ENCODE data around the gene PTPRM. TPM values are rescaled to one million over a fixed set of nuclear protein-coding genes. Genes with fewer than 3 reads are reported as not detected.
A peak's percentile ranks its signal among the peaks of the same experiment; 100 is the strongest.

The PTPRM gene
- total and polyA plus RNA-seq, 2 donors: 37.3 to 55.6 TPM

DNA sequence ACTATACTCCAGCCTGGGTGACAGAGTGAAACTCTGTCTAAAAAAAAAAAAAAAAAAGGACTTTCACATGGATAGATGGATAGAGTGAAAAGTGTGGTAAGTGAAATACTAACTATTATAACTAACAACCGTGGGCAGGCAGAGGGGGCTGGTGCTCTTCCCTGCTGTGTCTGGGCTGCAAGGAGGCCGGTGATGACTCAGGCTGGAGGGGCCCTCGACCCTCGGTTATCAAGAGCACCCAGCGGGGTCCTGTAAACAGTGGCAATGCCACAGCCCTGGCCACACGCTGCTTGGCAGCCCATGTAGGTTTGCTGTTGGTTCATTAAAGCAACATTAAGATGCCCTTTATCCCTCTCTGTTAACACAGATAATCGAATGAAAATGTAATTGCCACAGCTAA, 857.4 kb downstream of the PTPRM start:
- Histone ChIP-seq H3K4me3 (ENCODE audit: low read length in 2 of 2) (no peak overlapping the region), H3K9me3 (ENCODE audit: control insufficient read depth in 2 of 2, insufficient read depth in 1 of 2, low read length in 1 of 2) (no peaks in the 10 kb centered on the region), H3K4me1 (ENCODE audit: control insufficient read depth in 2 of 2, insufficient read depth in 2 of 2, low read length in 2 of 2) (no peaks in the 10 kb centered on the region), H3K36me3 (ENCODE audit: control insufficient read depth in 2 of 2, insufficient read depth in 2 of 2, low read length in 1 of 2) (no peaks in the 10 kb centered on the region), H3K27me3 (ENCODE audit: control insufficient read depth in 2 of 2, insufficient read depth in 1 of 2, low read length in 1 of 2) (no peaks in the 10 kb centered on the region), H3K27ac (ENCODE audit: low read depth in 1 of 2, low read length in 1 of 2) (no peak overlapping the region)
- WGBS: 95% methylated on average over 7 of the region's 7 CpGs
- DNase-seq (ENCODE audit: low read depth in 6 of 9, low spot score in 9 of 9): no peak

GRCh38 chr18:8424917-8425725, 858.0 kb downstream of the PTPRM start:
- H3K27ac ChIP-seq (ENCODE audit: low read depth in 1 of 2, low read length in 1 of 2): no peak overlapping the region
- no peaks in the 10 kb centered on the region for H3K27me3 ChIP-seq (ENCODE audit: control insufficient read depth in 2 of 2, insufficient read depth in 1 of 2, low read length in 1 of 2)
- no peaks in the 10 kb centered on the region for H3K36me3 ChIP-seq (ENCODE audit: control insufficient read depth in 2 of 2, insufficient read depth in 2 of 2, low read length in 1 of 2)
- no peaks in the 10 kb centered on the region for H3K4me1 ChIP-seq (ENCODE audit: control insufficient read depth in 2 of 2, insufficient read depth in 2 of 2, low read length in 2 of 2)
- no peak for DNase-seq (ENCODE audit: low read depth in 6 of 9, low spot score in 9 of 9)
- no peak overlapping the region for H3K4me3 ChIP-seq (ENCODE audit: low read length in 2 of 2)
- no peaks in the 10 kb centered on the region for H3K9me3 ChIP-seq (ENCODE audit: control insufficient read depth in 2 of 2, insufficient read depth in 1 of 2, low read length in 1 of 2)
- 83% methylated on average over 13 of the region's 13 CpGs for WGBS

DNA sequence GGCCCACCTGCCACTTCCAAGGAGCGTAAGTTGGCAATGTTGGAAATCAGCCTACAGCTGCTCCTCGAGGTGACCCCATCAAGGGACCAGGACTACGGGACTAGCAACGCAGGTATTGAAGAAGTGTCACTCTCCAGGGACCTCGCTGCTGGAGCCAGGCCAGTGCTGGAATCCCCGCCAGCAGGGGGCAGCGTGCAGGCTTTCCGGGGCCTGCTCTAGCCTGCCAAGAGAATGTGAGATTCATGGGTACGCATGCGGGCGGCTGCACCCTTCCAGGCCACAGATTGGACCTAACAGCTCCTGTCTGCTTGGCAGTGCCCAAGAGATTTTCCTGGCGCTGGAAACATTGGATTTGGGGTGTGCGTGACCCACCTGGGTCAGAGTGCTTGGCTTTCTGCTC, 859.3 kb downstream of the PTPRM start:
- H3K36me3 ChIP-seq (ENCODE audit: control insufficient read depth in 2 of 2, insufficient read depth in 2 of 2, low read length in 1 of 2): no peaks in the 10 kb centered on the region
- WGBS: 90% methylated on average over 13 of the region's 13 CpGs
- H3K9me3 ChIP-seq (ENCODE audit: control insufficient read depth in 2 of 2, insufficient read depth in 1 of 2, low read length in 1 of 2): no peaks in the 10 kb centered on the region
- peak in 2 of 9 donors; percentile 13 to 14 for DNase-seq (ENCODE audit: low read depth in 6 of 9, low spot score in 9 of 9)
- H3K4me1 ChIP-seq (ENCODE audit: control insufficient read depth in 2 of 2, insufficient read depth in 2 of 2, low read length in 2 of 2): no peaks in the 10 kb centered on the region
- no peaks in the 10 kb centered on the region for H3K27me3 ChIP-seq (ENCODE audit: control insufficient read depth in 2 of 2, insufficient read depth in 1 of 2, low read length in 1 of 2)
- H3K4me3 ChIP-seq (ENCODE audit: low read length in 2 of 2): no peak overlapping the region
- no peak overlapping the region for H3K27ac ChIP-seq (ENCODE audit: low read depth in 1 of 2, low read length in 1 of 2)

GRCh38 chr18:8427339-8427738, 860.2 kb downstream of the PTPRM start:
- Histone ChIP-seq H3K27me3 (ENCODE audit: control insufficient read depth in 2 of 2, insufficient read depth in 1 of 2, low read length in 1 of 2) (no peaks in the 10 kb centered on the region), H3K4me3 (ENCODE audit: low read length in 2 of 2) (no peak overlapping the region), H3K27ac (ENCODE audit: low read depth in 1 of 2, low read length in 1 of 2) (no peak overlapping the region), H3K36me3 (ENCODE audit: control insufficient read depth in 2 of 2, insufficient read depth in 2 of 2, low read length in 1 of 2) (no peaks in the 10 kb centered on the region), H3K4me1 (ENCODE audit: control insufficient read depth in 2 of 2, insufficient read depth in 2 of 2, low read length in 2 of 2) (no peaks in the 10 kb centered on the region), H3K9me3 (ENCODE audit: control insufficient read depth in 2 of 2, insufficient read depth in 1 of 2, low read length in 1 of 2) (no peaks in the 10 kb centered on the region)
- WGBS: 93% methylated on average over 1 of the region's 1 CpG
- no peak for DNase-seq (ENCODE audit: low read depth in 6 of 9, low spot score in 9 of 9)

- H3K4me1 ChIP-seq (ENCODE audit: control insufficient read depth in 2 of 2, insufficient read depth in 2 of 2, low read length in 2 of 2): no peaks in the 10 kb centered on the region
- H3K36me3 ChIP-seq (ENCODE audit: control insufficient read depth in 2 of 2, insufficient read depth in 2 of 2, low read length in 1 of 2): no peaks in the 10 kb centered on the region
- WGBS: 94% methylated on average over 6 of the region's 6 CpGs
- no peak for DNase-seq (ENCODE audit: low read depth in 6 of 9, low spot score in 9 of 9)
- no peaks in the 10 kb centered on the region for H3K27me3 ChIP-seq (ENCODE audit: control insufficient read depth in 2 of 2, insufficient read depth in 1 of 2, low read length in 1 of 2)
- H3K4me3 ChIP-seq (ENCODE audit: low read length in 2 of 2): no peak overlapping the region
- H3K9me3 ChIP-seq (ENCODE audit: control insufficient read depth in 2 of 2, insufficient read depth in 1 of 2, low read length in 1 of 2): no peaks in the 10 kb centered on the region
- H3K27ac ChIP-seq (ENCODE audit: low read depth in 1 of 2, low read length in 1 of 2): no peak overlapping the region
Measured at GRCh38 chr18:8428951-8429350, 861.8 kb downstream of the PTPRM start.

DNA sequence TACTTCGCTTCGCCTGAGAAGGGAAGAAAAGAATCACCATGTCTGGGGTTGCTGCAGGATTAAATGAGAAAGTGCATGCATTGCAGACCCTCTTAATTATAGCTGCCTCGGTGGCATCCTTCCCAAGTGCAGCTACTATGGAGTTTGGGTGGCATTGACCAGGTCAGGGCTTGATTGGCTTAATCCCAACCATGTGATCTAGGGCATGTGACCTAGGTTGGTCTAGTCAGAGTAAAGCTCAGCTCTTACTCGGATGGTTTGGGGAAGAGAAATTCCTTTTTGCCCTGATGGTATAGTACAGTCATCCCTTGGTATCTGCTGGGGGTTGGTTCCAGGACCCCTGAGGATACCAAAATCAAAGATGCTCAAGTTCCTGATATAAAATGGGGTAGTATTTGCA, 863.9 kb downstream of the PTPRM start:
- Histone ChIP-seq H3K27me3 (ENCODE audit: control insufficient read depth in 2 of 2, insufficient read depth in 1 of 2, low read length in 1 of 2) (no peaks in the 10 kb centered on the region), H3K4me1 (ENCODE audit: control insufficient read depth in 2 of 2, insufficient read depth in 2 of 2, low read length in 2 of 2) (no peaks in the 10 kb centered on the region), H3K36me3 (ENCODE audit: control insufficient read depth in 2 of 2, insufficient read depth in 2 of 2, low read length in 1 of 2) (no peaks in the 10 kb centered on the region), H3K9me3 (ENCODE audit: control insufficient read depth in 2 of 2, insufficient read depth in 1 of 2, low read length in 1 of 2) (no peaks in the 10 kb centered on the region), H3K4me3 (ENCODE audit: low read length in 2 of 2) (no peak overlapping the region), H3K27ac (ENCODE audit: low read depth in 1 of 2, low read length in 1 of 2) (no peak overlapping the region)
- WGBS: 83% methylated on average over 4 of the region's 4 CpGs
- no peak for DNase-seq (ENCODE audit: low read depth in 6 of 9, low spot score in 9 of 9)

DNA sequence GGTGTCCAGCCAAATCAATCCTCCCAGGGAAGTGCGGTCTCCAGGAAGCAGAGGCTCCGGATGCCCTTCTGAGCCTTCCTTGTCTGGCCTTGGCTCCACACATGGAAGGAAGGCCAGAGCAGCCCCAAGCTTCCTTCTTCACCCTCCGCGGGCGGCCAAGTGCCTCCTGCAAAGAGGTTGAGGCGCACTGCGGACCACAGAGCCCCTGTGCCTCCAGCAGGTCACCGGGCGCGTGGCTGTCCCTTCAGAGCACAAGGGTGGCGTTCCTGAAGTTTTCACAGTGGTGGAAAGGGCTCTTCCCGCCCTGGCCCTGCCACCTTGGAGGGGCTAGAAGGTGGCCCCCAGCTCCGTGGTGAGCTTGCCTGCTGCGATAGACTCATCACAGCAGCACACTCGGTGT, 866.2 kb downstream of the PTPRM start:
- H3K9me3 ChIP-seq (ENCODE audit: control insufficient read depth in 2 of 2, insufficient read depth in 1 of 2, low read length in 1 of 2): no peaks in the 10 kb centered on the region
- H3K4me3 ChIP-seq (ENCODE audit: low read length in 2 of 2): no peak overlapping the region
- no peak overlapping the region for H3K27ac ChIP-seq (ENCODE audit: low read depth in 1 of 2, low read length in 1 of 2)
- DNase-seq (ENCODE audit: low read depth in 6 of 9, low spot score in 9 of 9): no peak
- 96% methylated on average over 15 of the region's 15 CpGs for WGBS
- H3K4me1 ChIP-seq (ENCODE audit: control insufficient read depth in 2 of 2, insufficient read depth in 2 of 2, low read length in 2 of 2): no peaks in the 10 kb centered on the region
- no peaks in the 10 kb centered on the region for H3K36me3 ChIP-seq (ENCODE audit: control insufficient read depth in 2 of 2, insufficient read depth in 2 of 2, low read length in 1 of 2)
- no peaks in the 10 kb centered on the region for H3K27me3 ChIP-seq (ENCODE audit: control insufficient read depth in 2 of 2, insufficient read depth in 1 of 2, low read length in 1 of 2)

DNA sequence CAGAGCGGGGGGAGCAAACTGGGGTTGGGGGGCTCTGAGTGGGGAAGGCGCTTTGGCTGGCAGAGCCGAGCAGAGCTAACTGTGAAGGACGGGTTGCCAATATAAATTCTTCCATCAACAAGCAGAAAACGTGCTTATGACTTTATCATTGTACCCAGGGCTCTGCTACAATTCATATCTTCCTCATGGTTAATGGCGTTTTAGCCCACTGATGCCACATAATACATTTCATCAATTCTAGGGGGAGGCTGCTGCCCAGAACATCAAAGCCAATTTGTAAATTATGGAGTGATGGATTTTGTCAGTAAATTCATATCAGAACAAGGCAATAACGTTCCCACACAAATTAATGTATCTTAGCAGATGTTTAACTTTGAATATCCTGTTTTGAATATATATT, 866.7 kb downstream of the PTPRM start:
- Histone ChIP-seq H3K36me3 (ENCODE audit: control insufficient read depth in 2 of 2, insufficient read depth in 2 of 2, low read length in 1 of 2) (no peaks in the 10 kb centered on the region), H3K27ac (ENCODE audit: low read depth in 1 of 2, low read length in 1 of 2) (no peak overlapping the region), H3K9me3 (ENCODE audit: control insufficient read depth in 2 of 2, insufficient read depth in 1 of 2, low read length in 1 of 2) (no peaks in the 10 kb centered on the region), H3K27me3 (ENCODE audit: control insufficient read depth in 2 of 2, insufficient read depth in 1 of 2, low read length in 1 of 2) (no peaks in the 10 kb centered on the region), H3K4me3 (ENCODE audit: low read length in 2 of 2) (no peak overlapping the region), H3K4me1 (ENCODE audit: control insufficient read depth in 2 of 2, insufficient read depth in 2 of 2, low read length in 2 of 2) (no peaks in the 10 kb centered on the region)
- WGBS: 87% methylated on average over 7 of the region's 7 CpGs
- no peak for DNase-seq (ENCODE audit: low read depth in 6 of 9, low spot score in 9 of 9)

- no peak overlapping the region for H3K27ac ChIP-seq (ENCODE audit: low read depth in 1 of 2, low read length in 1 of 2)
- WGBS: 79% methylated on average over 14 of the region's 14 CpGs
- H3K4me1 ChIP-seq (ENCODE audit: control insufficient read depth in 2 of 2, insufficient read depth in 2 of 2, low read length in 2 of 2): no peaks in the 10 kb centered on the region
- no peak for DNase-seq (ENCODE audit: low read depth in 6 of 9, low spot score in 9 of 9)
- H3K36me3 ChIP-seq (ENCODE audit: control insufficient read depth in 2 of 2, insufficient read depth in 2 of 2, low read length in 1 of 2): no peaks in the 10 kb centered on the region
- no peak overlapping the region for H3K4me3 ChIP-seq (ENCODE audit: low read length in 2 of 2)
- no peaks in the 10 kb centered on the region for H3K27me3 ChIP-seq (ENCODE audit: control insufficient read depth in 2 of 2, insufficient read depth in 1 of 2, low read length in 1 of 2)
- H3K9me3 ChIP-seq (ENCODE audit: control insufficient read depth in 2 of 2, insufficient read depth in 1 of 2, low read length in 1 of 2): peaks cover 0 to 1% of the 10 kb centered on the region in 2 donors
Measured at GRCh38 chr18:8435376-8435775, 868.3 kb downstream of the PTPRM start.
